SK-N-MC (cell line): ENCODE data around the gene MYOCD.

Experiments
- EZH2 ChIP-seq: fragments of 200-600 bp; sonication (generic); IDR thresholded peaks from one replicate; pipeline ENCODE4 v1.6.1; 2017; ENCODE audit warnings: antibody characterized with exemption
- POLR2AphosphoS5 ChIP-seq: IDR thresholded peaks from 2 replicates; pipeline ENCODE4 v1.6.1; 2012; ENCODE audit warnings: mild to moderate bottlenecking, low read depth, low read length, borderline replicate concordance

GRCh38 chr17:12727881-12728280 is 62.2 kb downstream of the MYOCD start:
- TF ChIP-seq EZH2 (no peak), POLR2AphosphoS5 (no peak)
